NCI-H446 (cell line): ENCODE measurements around the gene ELANE.
"Not testable (repeated sequence)": the region's sequence is repeated elsewhere in the genome, so short reads cannot be mapped to it uniquely, and the experiment has no call there.

Experiments
- DNase-seq, 2 experiments: peaks; one replicate each; lab custom pipeline; 2025; lab: John Stamatoyannopoulos, UW

Gene ELANE

DNA sequence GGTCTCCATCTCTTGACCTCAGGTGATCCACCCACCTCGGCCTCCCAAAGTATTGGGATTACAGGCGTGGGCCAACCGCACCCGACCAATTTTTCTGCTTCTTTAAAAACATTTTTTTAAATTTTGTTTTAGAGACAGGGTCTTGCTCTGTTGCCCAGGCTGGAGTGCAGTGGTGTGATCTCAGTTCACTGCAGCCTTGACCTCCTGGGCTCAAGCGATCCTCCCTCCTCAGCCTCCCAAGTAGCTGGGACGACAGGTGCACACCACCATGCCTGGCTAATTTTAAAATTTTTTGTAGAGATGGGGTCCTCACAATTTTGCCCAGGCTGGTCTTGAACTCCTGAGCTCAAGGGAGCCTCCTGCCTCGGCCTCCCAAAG is 9.3 kb upstream of the ELANE start:
- not testable (repeated sequence) for DNase-seq

DNA sequence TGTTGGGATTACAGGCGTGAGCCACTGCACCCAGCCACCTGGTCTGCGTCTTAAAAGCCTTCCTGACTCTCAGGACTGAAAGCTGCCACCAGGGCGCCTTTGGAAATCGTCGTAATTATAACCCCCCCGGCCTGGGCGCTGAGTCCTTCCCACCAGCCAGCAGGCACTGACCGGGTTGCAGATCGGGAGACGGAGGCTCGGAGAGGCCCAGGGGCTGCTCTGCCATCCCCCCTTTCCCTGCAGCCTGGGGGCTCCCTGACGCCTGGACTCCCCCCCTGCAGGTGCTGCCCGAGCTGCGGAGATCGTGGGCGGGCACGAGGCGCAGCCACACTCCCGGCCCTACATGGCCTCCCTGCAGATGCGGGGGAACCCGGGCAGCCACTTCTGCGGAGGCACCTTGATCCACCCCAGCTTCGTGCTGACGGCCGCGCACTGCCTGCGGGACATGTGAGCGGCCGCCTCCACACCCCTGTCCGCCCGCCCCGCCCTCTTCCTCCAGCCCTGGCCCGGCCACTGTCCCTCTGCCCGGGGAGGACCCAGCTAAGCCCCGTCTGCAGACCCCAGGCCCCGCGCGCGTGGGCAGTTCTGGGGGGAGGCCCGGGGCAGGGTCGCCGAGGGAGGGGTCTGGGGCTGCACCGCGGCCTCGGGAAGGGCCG is 8.8 kb upstream of the ELANE start:
- no peak for DNase-seq

GRCh38 chr19:843836-844545 is 8.1 kb upstream of the ELANE start:
- no peak for DNase-seq

DNA sequence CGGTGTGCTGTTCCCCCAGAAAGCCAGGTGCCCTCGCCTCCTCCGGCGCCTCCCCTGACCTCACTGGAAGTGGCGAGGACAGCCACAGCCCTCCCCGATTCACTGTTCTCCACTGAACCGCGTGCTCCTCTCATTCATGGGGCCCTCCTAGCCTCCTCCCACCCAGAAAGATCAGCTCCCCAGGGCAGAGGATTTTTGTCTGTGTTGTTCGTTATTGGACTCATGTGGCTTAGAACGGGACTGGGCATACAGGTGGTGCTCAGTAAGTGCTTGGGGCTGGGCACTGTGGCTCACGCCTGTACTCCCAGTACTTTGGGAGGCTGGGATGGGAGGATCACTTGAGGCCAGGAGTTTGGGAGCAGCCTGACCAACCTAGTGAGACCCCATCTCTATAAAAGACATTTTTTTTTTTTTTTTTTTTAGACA is 7.5 kb upstream of the ELANE start:
- DNase-seq = no peak

DNA sequence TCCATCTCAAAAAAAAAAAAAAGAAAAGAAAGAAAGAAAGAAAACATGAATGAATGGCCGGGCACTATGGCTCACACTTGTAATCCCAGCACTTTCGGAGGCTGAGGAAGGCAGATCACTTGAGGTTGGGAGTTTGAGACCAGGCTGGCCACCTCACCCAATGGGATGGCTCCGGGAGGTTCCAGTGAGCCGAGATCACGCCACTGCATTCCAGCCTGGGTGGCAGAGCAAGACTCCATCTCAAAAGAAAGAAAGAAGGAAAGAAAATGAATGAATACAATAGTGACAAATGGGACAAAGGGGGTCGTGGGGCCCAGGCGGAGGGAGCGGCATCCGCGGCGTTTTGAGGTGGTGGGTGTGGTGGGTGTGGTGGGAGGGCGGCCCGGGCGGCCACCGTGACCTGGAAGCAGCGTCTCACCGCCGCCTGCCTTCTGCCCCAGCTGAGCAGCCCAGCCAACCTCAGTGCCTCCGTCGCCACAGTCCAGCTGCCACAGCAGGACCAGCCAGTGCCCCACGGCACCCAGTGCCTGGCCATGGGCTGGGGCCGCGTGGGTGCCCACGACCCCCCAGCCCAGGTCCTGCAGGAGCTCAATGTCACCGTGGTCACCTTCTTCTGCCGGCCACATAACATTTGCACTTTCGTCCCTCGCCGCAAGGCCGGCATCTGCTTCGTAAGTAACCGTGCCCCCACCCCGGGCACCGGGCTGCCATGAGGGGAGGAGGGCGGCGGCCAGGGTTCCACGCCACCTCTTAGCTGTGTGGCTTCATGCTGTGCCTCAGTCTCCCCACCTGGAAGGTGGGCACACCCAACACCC is 6.2 kb upstream of the ELANE start:
- DNase-seq = no peak

- DNase-seq = no peak
Observed at GRCh38 chr19:848386-848921, 3.6 kb upstream of the ELANE start.

DNA sequence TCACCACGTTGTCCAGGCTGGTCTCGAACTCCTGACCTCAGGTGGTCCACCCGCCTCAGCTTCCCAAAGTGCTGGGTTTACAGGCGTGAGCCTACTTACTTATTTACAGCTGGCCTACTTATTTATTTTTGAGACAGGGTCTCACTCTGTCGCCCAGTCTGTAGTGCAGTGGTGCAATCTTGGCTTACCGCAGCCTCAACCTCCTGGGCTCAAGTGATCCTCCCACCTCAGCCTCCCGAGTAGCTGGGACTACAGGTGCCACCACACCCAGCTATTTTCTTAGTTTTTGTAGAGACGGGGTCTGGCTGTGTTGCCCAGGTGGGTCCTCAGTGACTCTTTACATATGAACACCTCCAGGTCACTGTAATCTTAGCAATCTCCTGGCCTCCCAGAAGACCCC is 2.9 kb upstream of the ELANE start:
- DNase-seq = not testable (repeated sequence)

GRCh38 chr19:850221-850978 is 1.7 kb upstream of the ELANE start:
- peak; percentile 59 to 73 for DNase-seq

- DNase-seq = no peak
Observed at GRCh38 chr19:850979-851335, 1.1 kb upstream of the ELANE start.

- DNase-seq = no peak
Observed at GRCh38 chr19:853014-853585, 997 bp downstream of the ELANE start.

GRCh38 chr19:853614-854220 is 1.6 kb downstream of the ELANE start:
- DNase-seq = not testable (repeated sequence)

GRCh38 chr19:854549-854948 is 2.4 kb downstream of the ELANE start:
- DNase-seq = no peak

- DNase-seq = no peak
Observed at GRCh38 chr19:855142-855541, 3.0 kb downstream of the ELANE start.

- DNase-seq = no peak
Observed at GRCh38 chr19:855566-856120, 3.5 kb downstream of the ELANE start.

- no peak for DNase-seq
Observed at GRCh38 chr19:858284-858683, 6.2 kb downstream of the ELANE start.

DNA sequence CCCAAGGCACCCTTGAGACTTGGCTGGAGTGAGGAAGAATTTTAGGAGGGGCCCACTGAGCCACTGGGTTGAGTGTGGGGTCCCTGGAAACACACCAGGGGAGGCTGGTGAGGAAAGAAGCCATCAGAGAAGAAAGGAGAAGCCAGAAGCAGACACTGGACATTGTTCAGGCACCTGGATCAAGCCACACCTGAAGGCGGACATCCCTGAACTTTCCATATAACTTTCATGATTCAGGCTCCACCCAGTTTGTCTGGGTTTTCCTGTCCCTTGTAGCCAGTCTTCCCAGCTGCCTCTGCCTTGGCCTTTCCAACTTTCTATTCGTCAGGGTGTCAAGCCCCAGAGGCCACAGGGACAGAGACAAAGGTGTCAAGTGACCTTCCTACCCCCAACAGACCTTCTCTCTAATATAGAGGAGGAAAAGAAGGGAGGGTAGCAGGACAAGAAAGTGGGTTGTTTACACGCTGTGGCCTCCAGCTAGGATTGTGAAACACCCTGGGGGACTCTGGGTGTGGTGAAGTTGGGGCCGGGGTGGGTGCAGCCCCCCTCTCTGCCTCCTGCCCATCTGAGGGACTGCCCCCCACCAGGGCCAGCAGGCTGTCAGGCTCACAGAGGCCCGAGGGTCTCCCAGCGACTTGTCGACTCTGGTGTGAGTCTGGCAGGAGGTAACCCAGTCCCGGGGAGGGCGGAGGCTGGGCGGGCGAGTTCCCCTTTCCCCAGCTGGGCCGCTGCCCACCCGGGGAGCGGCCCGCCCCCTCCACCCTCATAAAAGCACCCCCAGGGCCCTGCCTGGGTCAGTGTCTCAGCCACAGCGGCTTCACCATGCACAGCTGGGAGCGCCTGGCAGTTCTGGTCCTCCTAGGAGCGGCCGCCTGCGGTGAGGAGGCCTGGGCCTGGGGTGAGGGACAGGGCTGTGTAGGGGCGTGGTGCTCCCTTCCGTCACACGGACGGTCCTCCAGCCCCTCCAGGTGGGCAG is 7.1 kb downstream of the ELANE start, which contains the start of gene CFD:
CFD (plus strand) TSS at position 797 of the 976 bp plus-strand sequence; CDS start at position 823, 26 bp downstream.
- DNase-seq = no peak

DNA sequence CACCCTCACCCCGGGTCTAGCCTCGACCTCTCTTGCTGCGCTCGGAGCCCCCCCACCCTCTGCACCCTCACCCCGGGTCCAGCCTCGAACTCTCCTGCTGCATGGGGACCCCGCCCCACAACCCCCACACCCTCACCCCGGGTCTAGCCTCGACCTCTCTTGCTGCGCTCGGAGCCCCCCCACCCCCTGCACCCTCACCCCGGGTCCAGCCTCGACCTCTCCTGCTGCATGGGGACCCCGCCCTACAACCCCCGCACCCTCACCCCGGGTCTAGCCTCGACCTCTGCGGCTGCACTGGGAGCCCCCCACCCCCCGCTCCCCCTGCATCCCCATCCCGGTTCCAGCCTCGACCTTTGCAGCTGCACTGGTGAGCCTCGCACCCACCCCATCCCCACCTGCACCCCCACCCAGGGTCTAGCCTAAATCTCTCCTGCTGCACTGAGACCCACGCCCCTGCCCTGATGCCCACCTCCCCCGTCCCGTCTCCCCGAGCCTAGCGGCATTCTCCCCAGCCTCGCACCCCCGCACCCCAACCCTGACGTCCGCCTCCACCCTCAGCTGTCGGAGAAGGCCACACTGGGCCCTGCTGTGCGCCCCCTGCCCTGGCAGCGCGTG is 9.1 kb downstream of the ELANE start:
- DNase-seq = no peak

- no peak for DNase-seq
Observed at GRCh38 chr19:861756-862580, 9.9 kb downstream of the ELANE start.
